NCI-H345 treated with DMSO at 0.1 percent for 48 hours (cell line): Measurements from ENCODE around the gene ZNRF3.
A peak's percentile ranks its signal among the peaks of the same experiment; 100 is the strongest.

Source experiments
- DNase-seq: peaks from one replicate; lab custom pipeline; 2025; ENCODE audit not compliant: unreplicated experiment; lab: John Stamatoyannopoulos, UW

The ZNRF3 gene

GRCh38 chr22:29060931-29061330 lies 177.6 kb downstream of the ZNRF3 start:
- no peak for DNase-seq

- no peak for DNase-seq
Measured at GRCh38 chr22:29061773-29062172, 178.4 kb downstream of the ZNRF3 start, which contains the start of gene C22orf31. Gene C22orf31 (minus strand): TSS chr22:29061831. CDS start chr22:29061792, 39 bp downstream.

GRCh38 chr22:29062286-29062821 lies 179.0 kb downstream of the ZNRF3 start:
- DNase-seq: no peak

- no peak for DNase-seq
Measured at GRCh38 chr22:29065468-29066190, 182.3 kb downstream of the ZNRF3 start.

GRCh38 chr22:29069463-29069862 lies 186.1 kb downstream of the ZNRF3 start:
- no peak for DNase-seq

GRCh38 chr22:29070490-29070889 lies 187.1 kb downstream of the ZNRF3 start:
- DNase-seq: no peak

- DNase-seq: no peak
Measured at GRCh38 chr22:29071261-29072045, 188.1 kb downstream of the ZNRF3 start.

- DNase-seq: peak; percentile 64
Measured at GRCh38 chr22:29072193-29072978, 189.0 kb downstream of the ZNRF3 start.

GRCh38 chr22:29072979-29073617 lies 189.7 kb downstream of the ZNRF3 start, which contains the start of gene KREMEN1:
Gene KREMEN1 (plus strand): TSS chr22:29073035. CDS start chr22:29073131, 96 bp downstream.
- no peak for DNase-seq

- DNase-seq: no peak
Measured at GRCh38 chr22:29073618-29074275, 190.4 kb downstream of the ZNRF3 start.

GRCh38 chr22:29074276-29074772 lies 191.0 kb downstream of the ZNRF3 start:
- no peak for DNase-seq

- DNase-seq: no peak
Measured at GRCh38 chr22:29078036-29078868, 194.9 kb downstream of the ZNRF3 start.

GRCh38 chr22:29078869-29079207 lies 195.5 kb downstream of the ZNRF3 start:
- no peak for DNase-seq

- DNase-seq: peak; percentile 79
Measured at GRCh38 chr22:29079218-29079901, 196.0 kb downstream of the ZNRF3 start.

- DNase-seq: no peak
Measured at GRCh38 chr22:29080106-29080975, 197.0 kb downstream of the ZNRF3 start.

- no peak for DNase-seq
Measured at GRCh38 chr22:29081517-29082236, 198.3 kb downstream of the ZNRF3 start.
